Mesenteric fat pad (tissue), 1 donor: ENCODE results near the gene ESPN. TPM values are rescaled to one million over a fixed set of nuclear protein-coding genes. Genes with fewer than 3 reads are reported as not detected.

Experiments
- DNase-seq: peaks from one replicate; pipeline ENCODE4 v3.0.0-alpha.2; 2020; ENCODE audit warnings: low spot score
- total RNA-seq: library from RNA; stranded (reverse); fragmentation: NEBNext Ultra II Directional; extraction: Animal tissue kit (Norgen Biotek cat#: 25700); gene quantifications from one replicate; pipeline ENCODE4 v1.2.1, GENCODE V29; 2021
- donor health status: DM: yes; HTN: yes; CAD: no.

The ESPN gene
- total RNA-seq, 1 donor from 2014 or later = 0.80 TPM

- no peak for DNase-seq
Observed at GRCh38 chr1:6463120-6463412, 38.5 kb downstream of the ESPN start.

GRCh38 chr1:6464514-6464836, 39.9 kb downstream of the ESPN start:
- DNase-seq = no peak

GRCh38 chr1:6464915-6465314, 40.3 kb downstream of the ESPN start:
- no peak for DNase-seq

GRCh38 chr1:6465461-6466005, 41.0 kb downstream of the ESPN start:
- no peak for DNase-seq

GRCh38 chr1:6466023-6466422, 41.4 kb downstream of the ESPN start, which contains the start of gene TNFRSF25:
Gene TNFRSF25 (minus strand): TSS chr1:6466173. CDS start chr1:6466107, 66 bp downstream.
- no peak for DNase-seq

- DNase-seq = no peak
Observed at GRCh38 chr1:6466751-6467150, 42.2 kb downstream of the ESPN start.

- no peak for DNase-seq
Observed at GRCh38 chr1:6467224-6467623, 42.6 kb downstream of the ESPN start.

GRCh38 chr1:6467744-6468688, 43.4 kb downstream of the ESPN start:
- no peak for DNase-seq

GRCh38 chr1:6468729-6469461, 44.3 kb downstream of the ESPN start:
- no peak for DNase-seq

GRCh38 chr1:6470132-6471085, 45.8 kb downstream of the ESPN start:
- no peak for DNase-seq

GRCh38 chr1:6471086-6471969, 46.8 kb downstream of the ESPN start:
- no peak for DNase-seq

GRCh38 chr1:6471970-6472368, 47.4 kb downstream of the ESPN start:
- DNase-seq = no peak

- no peak for DNase-seq
Observed at GRCh38 chr1:6472391-6472790, 47.8 kb downstream of the ESPN start.

- no peak for DNase-seq
Observed at GRCh38 chr1:6473156-6473555, 48.6 kb downstream of the ESPN start.

- DNase-seq = no peak
Observed at GRCh38 chr1:6473974-6474814, 49.6 kb downstream of the ESPN start.

GRCh38 chr1:6474815-6475282, 50.3 kb downstream of the ESPN start:
- no peak for DNase-seq

- DNase-seq = no peak
Observed at GRCh38 chr1:6475381-6476133, 51.0 kb downstream of the ESPN start.

- no peak for DNase-seq
Observed at GRCh38 chr1:6476483-6476882, 51.9 kb downstream of the ESPN start.
